ENCODE data around the gene JMJD7. TPM values are rescaled to one million over a fixed set of nuclear protein-coding genes. Genes with fewer than 3 reads are reported as not detected.

Gene JMJD7
- total RNA-seq, 1 experiment from 2014 or later, result 13.5 TPM

DNA sequence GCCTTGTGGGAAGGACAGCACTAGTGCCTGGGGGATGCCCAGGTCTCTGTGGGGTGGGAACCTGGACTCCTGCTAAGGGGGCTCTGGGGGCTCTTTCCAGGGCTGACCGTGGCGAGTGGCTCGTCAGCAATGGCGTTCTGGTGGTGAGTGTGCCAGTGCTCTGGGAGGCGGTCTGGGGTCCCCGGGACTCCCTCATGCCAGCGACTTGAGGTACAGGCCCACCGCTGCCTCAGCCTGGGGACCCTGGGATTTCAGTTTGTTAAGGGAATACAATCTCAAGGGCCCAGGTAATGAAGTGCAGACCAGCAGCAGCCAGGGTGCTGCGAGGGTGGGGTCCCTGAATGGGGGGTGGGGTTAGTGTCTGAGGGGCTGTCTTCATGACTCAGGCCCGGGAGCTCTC lies 13.2 kb downstream of the JMJD7 start:
- no peak for DNase-seq (ENCODE audit: low read depth, low spot score)
- ChIA-PET CTCF (no interaction called here), RAD21 (ENCODE audit: low non-redundant PET in 1 of 2, low total read pairs in 2 of 2, uncharacterized antibody in 2 of 2, unreplicated experiment in 2 of 2) (no interaction called here), POLR2A (no interaction called here)
- Histone ChIP-seq H3K27ac (ENCODE audit: low read depth, low read length) (no peak overlapping the region), H3K4me3 (replicated peaks in 1 of 2; ENCODE audit: low read depth in 1 of 2, low read length in 2 of 2) (no peak overlapping the region), H3K4me2 (ENCODE audit: low read length) (no peak overlapping the region), H3K9me2 (ENCODE audit: insufficient read depth) (no peaks in the 10 kb centered on the region), H3K4me1 (ENCODE audit: control insufficient read depth in 1 of 2, insufficient read depth in 2 of 2, low read length in 2 of 2) (peaks cover 8 to 9% of the 10 kb centered on the region in 2 experiments; a peak in 2 of 4 replicates), H3K79me2 (ENCODE audit: insufficient read depth, low read length) (no peaks in the 10 kb centered on the region), H3K27me3 (ENCODE audit: insufficient read depth, low read length) (no peaks in the 10 kb centered on the region), H3K36me3 (ENCODE audit: control insufficient read depth in 1 of 2, insufficient read depth in 2 of 2, low read length in 2 of 2) (peaks cover 0 to under 1% of the 10 kb centered on the region in 2 experiments; a peak in 1 of 4 replicates), H3K9me3 (ENCODE audit: control insufficient read depth in 1 of 2, insufficient read depth in 1 of 2, low read depth in 1 of 2, low read length in 2 of 2) (no peaks in the 10 kb centered on the region), H2AFZ (ENCODE audit: low read depth, low read length, poor library complexity, severe bottlenecking) (no peak overlapping the region), H4K20me1 (ENCODE audit: insufficient read depth) (no peaks in the 10 kb centered on the region), H3K9ac (ENCODE audit: low read length) (no peak overlapping the region)
- no TSS peak for BruUV-seq (replicated peaks)
- ATAC-seq, result no peak
- TF ChIP-seq EGR1 (IDR thresholded peaks at IDR 0.05; ENCODE audit: low read depth) (no peak), EZH2 (IDR thresholded peaks at IDR 0.05) (no peak), EZH2phosphoT487 (IDR thresholded peaks at IDR 0.05; ENCODE audit: borderline replicate concordance) (no peak), YY1 (IDR thresholded peaks at IDR 0.05; ENCODE audit: extremely low read depth, insufficient replicate concordance, low read depth, low read length) (no peak), POLR2AphosphoS5 (IDR thresholded peaks at IDR 0.05; ENCODE audit: low read depth, low read length) (no peak)
- TF ChIP-seq, protein P1, sequence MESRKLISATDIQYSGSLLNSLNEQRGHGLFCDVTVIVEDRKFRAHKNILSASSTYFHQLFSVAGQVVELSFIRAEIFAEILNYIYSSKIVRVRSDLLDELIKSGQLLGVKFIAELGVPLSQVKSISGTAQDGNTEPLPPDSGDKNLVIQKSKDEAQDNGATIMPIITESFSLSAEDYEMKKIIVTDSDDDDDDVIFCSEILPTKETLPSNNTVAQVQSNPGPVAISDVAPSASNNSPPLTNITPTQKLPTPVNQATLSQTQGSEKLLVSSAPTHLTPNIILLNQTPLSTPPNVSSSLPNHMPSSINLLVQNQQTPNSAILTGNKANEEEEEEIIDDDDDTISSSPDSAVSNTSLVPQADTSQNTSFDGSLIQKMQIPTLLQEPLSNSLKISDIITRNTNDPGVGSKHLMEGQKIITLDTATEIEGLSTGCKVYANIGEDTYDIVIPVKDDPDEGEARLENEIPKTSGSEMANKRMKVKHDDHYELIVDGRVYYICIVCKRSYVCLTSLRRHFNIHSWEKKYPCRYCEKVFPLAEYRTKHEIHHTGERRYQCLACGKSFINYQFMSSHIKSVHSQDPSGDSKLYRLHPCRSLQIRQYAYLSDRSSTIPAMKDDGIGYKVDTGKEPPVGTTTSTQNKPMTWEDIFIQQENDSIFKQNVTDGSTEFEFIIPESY (IDR thresholded peaks at IDR 0.05; ENCODE audit: extremely low read depth, insufficient replicate concordance, low read length), result no peak
- intact Hi-C loops (cut with micrococcal nuclease), result no loop called here

DNA sequence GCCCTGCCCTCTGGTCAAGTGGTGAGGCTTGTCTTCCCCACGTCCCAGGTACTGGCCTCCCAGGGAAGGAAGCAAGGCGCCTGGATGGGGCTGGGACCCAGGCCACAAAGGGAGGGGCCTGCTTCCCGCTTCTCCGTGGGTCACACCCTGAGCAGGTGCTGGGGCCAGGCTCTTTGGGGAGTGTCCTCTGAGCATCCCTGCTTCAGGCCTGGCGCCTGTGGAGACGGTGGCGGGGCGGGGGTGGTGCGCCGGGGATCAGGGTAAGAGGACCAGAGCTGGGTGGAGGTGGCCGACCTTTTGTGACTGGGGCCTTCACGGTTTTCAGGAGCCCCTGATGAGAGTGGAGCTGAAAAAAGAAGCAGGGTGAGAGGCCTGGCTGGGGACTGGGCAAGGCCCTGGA lies 14.3 kb downstream of the JMJD7 start:
- ChIA-PET RAD21 (ENCODE audit: low non-redundant PET in 1 of 2, low total read pairs in 2 of 2, uncharacterized antibody in 2 of 2, unreplicated experiment in 2 of 2) (no interaction called here), POLR2A (no interaction called here), CTCF (no interaction called here)
- no TSS peak for BruUV-seq (replicated peaks)
- Histone ChIP-seq H2AFZ (ENCODE audit: low read depth, low read length, poor library complexity, severe bottlenecking) (no peak overlapping the region), H3K4me1 (ENCODE audit: control insufficient read depth in 1 of 2, insufficient read depth in 2 of 2, low read length in 2 of 2) (peaks cover 8 to 9% of the 10 kb centered on the region in 2 experiments; a peak in 2 of 4 replicates), H3K4me3 (replicated peaks in 1 of 2; ENCODE audit: low read depth in 1 of 2, low read length in 2 of 2) (no peak overlapping the region), H3K27ac (ENCODE audit: low read depth, low read length) (no peak overlapping the region), H3K9ac (ENCODE audit: low read length) (no peak overlapping the region), H3K79me2 (ENCODE audit: insufficient read depth, low read length) (no peaks in the 10 kb centered on the region), H3K4me2 (ENCODE audit: low read length) (no peak overlapping the region), H3K9me2 (ENCODE audit: insufficient read depth) (no peaks in the 10 kb centered on the region), H3K9me3 (ENCODE audit: control insufficient read depth in 1 of 2, insufficient read depth in 1 of 2, low read depth in 1 of 2, low read length in 2 of 2) (no peaks in the 10 kb centered on the region), H4K20me1 (ENCODE audit: insufficient read depth) (no peaks in the 10 kb centered on the region), H3K27me3 (ENCODE audit: insufficient read depth, low read length) (no peaks in the 10 kb centered on the region), H3K36me3 (ENCODE audit: control insufficient read depth in 1 of 2, insufficient read depth in 2 of 2, low read length in 2 of 2) (peaks cover 0 to 3% of the 10 kb centered on the region in 2 experiments; a peak in 1 of 4 replicates)
- no peak for DNase-seq (ENCODE audit: low read depth, low spot score)
- intact Hi-C loops (cut with micrococcal nuclease), result no loop called here
- no peak for ATAC-seq
- TF ChIP-seq CEBPB (IDR thresholded peaks at IDR 0.05; ENCODE audit: low read depth) (no peak), ZNF274 (IDR thresholded peaks at IDR 0.05; ENCODE audit: low read depth, low read length) (no peak), YY1 (IDR thresholded peaks at IDR 0.05; ENCODE audit: extremely low read depth, insufficient replicate concordance, low read depth, low read length) (no peak), POLR2A (IDR thresholded peaks at IDR 0.05; ENCODE audit: borderline replicate concordance, extremely low read depth, insufficient read depth, insufficient read length) (no peak), CBX3 (IDR thresholded peaks at IDR 0.05; ENCODE audit: low read depth) (no peak)
- TF ChIP-seq, protein P1 (IDR thresholded peaks at IDR 0.05; ENCODE audit: extremely low read depth, insufficient replicate concordance, low read length), result no peak
- TF ChIP-seq, protein P2, sequence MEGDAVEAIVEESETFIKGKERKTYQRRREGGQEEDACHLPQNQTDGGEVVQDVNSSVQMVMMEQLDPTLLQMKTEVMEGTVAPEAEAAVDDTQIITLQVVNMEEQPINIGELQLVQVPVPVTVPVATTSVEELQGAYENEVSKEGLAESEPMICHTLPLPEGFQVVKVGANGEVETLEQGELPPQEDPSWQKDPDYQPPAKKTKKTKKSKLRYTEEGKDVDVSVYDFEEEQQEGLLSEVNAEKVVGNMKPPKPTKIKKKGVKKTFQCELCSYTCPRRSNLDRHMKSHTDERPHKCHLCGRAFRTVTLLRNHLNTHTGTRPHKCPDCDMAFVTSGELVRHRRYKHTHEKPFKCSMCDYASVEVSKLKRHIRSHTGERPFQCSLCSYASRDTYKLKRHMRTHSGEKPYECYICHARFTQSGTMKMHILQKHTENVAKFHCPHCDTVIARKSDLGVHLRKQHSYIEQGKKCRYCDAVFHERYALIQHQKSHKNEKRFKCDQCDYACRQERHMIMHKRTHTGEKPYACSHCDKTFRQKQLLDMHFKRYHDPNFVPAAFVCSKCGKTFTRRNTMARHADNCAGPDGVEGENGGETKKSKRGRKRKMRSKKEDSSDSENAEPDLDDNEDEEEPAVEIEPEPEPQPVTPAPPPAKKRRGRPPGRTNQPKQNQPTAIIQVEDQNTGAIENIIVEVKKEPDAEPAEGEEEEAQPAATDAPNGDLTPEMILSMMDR (IDR thresholded peaks at IDR 0.05 in 2 of 3, conservative IDR thresholded peaks at IDR 0.05 in 1 of 3; ENCODE audit: borderline replicate concordance in 1 of 3, insufficient read depth in 1 of 3, low read depth in 2 of 3, low read length in 2 of 3), result no peak
- TF ChIP-seq, protein P3, sequence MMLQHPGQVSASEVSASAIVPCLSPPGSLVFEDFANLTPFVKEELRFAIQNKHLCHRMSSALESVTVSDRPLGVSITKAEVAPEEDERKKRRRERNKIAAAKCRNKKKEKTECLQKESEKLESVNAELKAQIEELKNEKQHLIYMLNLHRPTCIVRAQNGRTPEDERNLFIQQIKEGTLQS (IDR thresholded peaks at IDR 0.05), result no peak

Data from HCT116 (cell line).